Measurements from ENCODE around the gene CDH4. TPM values are rescaled to one million over a fixed set of nuclear protein-coding genes. Genes with fewer than 3 reads are reported as not detected.

The CDH4 gene
- total and polyA plus RNA-seq, 2 of the 8 experiments (the other 6 are each of a cell fraction or from before 2014, with no cell fraction given), result 4.3 to 7.9 TPM

- 95% methylated on average over 7 of the region's 7 CpGs; no CpG with 5 or more reads in 1 of the 2 experiments for WGBS, 2 experiments (ENCODE audit: extremely low coverage in 1 of 2, insufficient coverage in 1 of 2, insufficient read length in 1 of 2, insufficient replicate concordance in 2 of 2, low coverage in 1 of 2, low lambda C conversion rate in 2 of 2, missing lambda C conversion rate in 1 of 2)
- no peak overlapping the region for H2BK15ac ChIP-seq (ENCODE audit: low read length)
- H2BK120ac ChIP-seq (replicated peaks; ENCODE audit: low read depth, low read length), result no peak overlapping the region
- no peaks in the 10 kb centered on the region for H3K79me2 ChIP-seq (ENCODE audit: control insufficient read depth in 1 of 2, insufficient read depth in 2 of 2, low read length in 2 of 2)
- no peak overlapping the region for H4K5ac ChIP-seq (ENCODE audit: insufficient read length, low read depth, low read length)
- H3K4ac ChIP-seq (replicated peaks; ENCODE audit: insufficient read length, low read depth, low read length), result no peak overlapping the region
- H3K27me3 ChIP-seq (replicated peaks in 1 of 4; ENCODE audit: control insufficient read depth in 3 of 4, extremely low read depth in 1 of 4, insufficient read depth in 3 of 4, low read length in 3 of 4), result peaks cover 0 to 11% (median 4%) of the 10 kb centered on the region in 4 experiments; a peak in 3 of 7 replicates
- peaks cover 0 to 13% (median under 1%) of the 10 kb centered on the region in 4 experiments; a peak in 2 of 7 replicates for H3K4me1 ChIP-seq (replicated peaks in 1 of 4; ENCODE audit: control insufficient read depth in 3 of 4, insufficient read depth in 4 of 4, low read length in 3 of 4)
- H4K8ac ChIP-seq (ENCODE audit: extremely low read depth, insufficient read depth, low read length), result no peak overlapping the region
- H3K36me3 ChIP-seq (ENCODE audit: control insufficient read depth in 2 of 4, insufficient read depth in 4 of 4, low read length in 3 of 4), result no peaks in the 10 kb centered on the region
- no peak overlapping the region for H3K4me3 ChIP-seq (ENCODE audit: extremely low read depth in 1 of 4, insufficient read depth in 2 of 4, low read depth in 3 of 4, low read length in 4 of 4)
- H3K23ac ChIP-seq (ENCODE audit: insufficient read length), result no peak overlapping the region
- CTCF ChIA-PET (ENCODE audit: partially characterized antibody), result no interaction called here
- H2BK12ac ChIP-seq (ENCODE audit: low read depth, low read length), result no peak overlapping the region
- no peak overlapping the region for H2BK20ac ChIP-seq (ENCODE audit: low read length)
- no peaks in the 10 kb centered on the region for H3K79me1 ChIP-seq (ENCODE audit: low read depth, low read length)
- POLR2A ChIA-PET (ENCODE audit: partially characterized antibody), result no interaction called here
- H3K27ac ChIP-seq (ENCODE audit: low read depth, low read length), result no peak overlapping the region
- H2AK5ac ChIP-seq (ENCODE audit: low read depth, low read length), result no peak overlapping the region
- H3K9me3 ChIP-seq (ENCODE audit: insufficient read depth in 2 of 2, low read depth in 1 of 2, low read length in 1 of 2), result no peaks in the 10 kb centered on the region; a peak in 1 of 4 replicates
- no peak overlapping the region for H2AFZ ChIP-seq (ENCODE audit: low read length)
- H4K20me1 ChIP-seq (replicated peaks in 1 of 2; ENCODE audit: control insufficient read depth in 1 of 2, insufficient read depth in 2 of 2, low read length in 2 of 2), result no peaks in the 10 kb centered on the region
- no peak overlapping the region for H3K9ac ChIP-seq (replicated peaks in 1 of 4; ENCODE audit: extremely low read depth in 1 of 4, low read depth in 3 of 4, low read length in 3 of 4)
- H3K14ac ChIP-seq (ENCODE audit: insufficient read length), result no peak overlapping the region
- no peak for DNase-seq (ENCODE audit: low read depth in 1 of 2, low spot score in 2 of 2)
- no peak overlapping the region for H3K4me2 ChIP-seq (ENCODE audit: insufficient read depth in 1 of 2, low read depth in 2 of 2, low read length in 2 of 2)
- no peak overlapping the region for H4K91ac ChIP-seq (replicated peaks; ENCODE audit: insufficient read length, low read length)
- H3K56ac ChIP-seq (replicated peaks; ENCODE audit: insufficient read length, low read depth, low read length), result no peak overlapping the region
- H3K23me2 ChIP-seq (ENCODE audit: low read depth, low read length), result peaks cover 6% of the 10 kb centered on the region; the same call in 1 of the 2 replicates
- H2BK5ac ChIP-seq (ENCODE audit: low read depth, low read length), result no peak overlapping the region
- H3K18ac ChIP-seq (ENCODE audit: extremely low read depth, low read length), result no peak overlapping the region
- FAIRE-seq, result no peak
- TF ChIP-seq CHD2 (IDR thresholded peaks at IDR 0.05; ENCODE audit: low read length) (no peak), SAP30 (IDR thresholded peaks at IDR 0.05; ENCODE audit: insufficient read depth, insufficient replicate concordance, low read length) (no peak), SIRT6 (IDR thresholded peaks at IDR 0.05; ENCODE audit: low read length) (no peak), CTCF (IDR thresholded peaks at IDR 0.05; ENCODE audit: control extremely low read depth in 1 of 3, insufficient read depth in 1 of 3, low read depth in 1 of 3, low read length in 3 of 3) (no peak), ATF2 (IDR thresholded peaks at IDR 0.05; ENCODE audit: low read length) (no peak), GTF2F1 (IDR thresholded peaks at IDR 0.05; ENCODE audit: borderline replicate concordance, low read depth, low read length) (no peak), TCF12 (IDR thresholded peaks at IDR 0.05; ENCODE audit: low read depth, low read length) (no peak), JUND (IDR thresholded peaks at IDR 0.05; ENCODE audit: low read length) (no peak), NRF1 (IDR thresholded peaks at IDR 0.05; ENCODE audit: low read depth, low read length) (no peak), CHD1 (IDR thresholded peaks at IDR 0.05; ENCODE audit: low read depth, low read length) (no peak), TEAD4 (IDR thresholded peaks at IDR 0.05; ENCODE audit: low read depth, low read length) (no peak)
Observed at GRCh38 chr20:61579908-61580307, 327.8 kb downstream of the CDH4 start.

Measured in H1 (cell line).